HG02588 (cell line): ENCODE results near the gene ZNF385C.

ENCODE experiments used
- ATAC-seq: cut with Tn5 transposase; IDR thresholded peaks from one replicate; pipeline ENCODE4 v1.9.1; 2021; ENCODE audit warnings: mild to moderate bottlenecking, moderate library complexity; ENCODE audit not compliant: unreplicated experiment

ZNF385C gene

DNA sequence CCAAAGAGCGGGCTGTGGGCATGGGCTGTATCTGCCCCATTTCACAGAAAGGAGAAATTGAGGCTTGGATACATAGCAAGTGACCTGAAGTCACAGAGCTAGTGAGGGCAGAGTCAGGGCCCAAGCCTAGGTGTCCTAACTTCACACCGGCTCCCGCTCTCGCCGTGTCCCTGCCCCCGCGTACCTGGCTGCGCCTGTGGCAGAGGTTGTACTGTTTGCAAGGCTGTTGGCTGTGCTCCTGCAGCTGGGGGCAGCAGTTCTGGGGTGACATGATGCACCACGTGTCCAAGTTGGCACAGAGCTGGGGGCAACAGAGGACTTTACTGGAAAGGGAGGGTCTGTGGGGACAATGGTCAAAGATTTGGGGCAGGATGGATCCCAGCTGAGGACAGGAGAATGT lies 10.8 kb upstream of the ZNF385C start:
- no peak for ATAC-seq

DNA sequence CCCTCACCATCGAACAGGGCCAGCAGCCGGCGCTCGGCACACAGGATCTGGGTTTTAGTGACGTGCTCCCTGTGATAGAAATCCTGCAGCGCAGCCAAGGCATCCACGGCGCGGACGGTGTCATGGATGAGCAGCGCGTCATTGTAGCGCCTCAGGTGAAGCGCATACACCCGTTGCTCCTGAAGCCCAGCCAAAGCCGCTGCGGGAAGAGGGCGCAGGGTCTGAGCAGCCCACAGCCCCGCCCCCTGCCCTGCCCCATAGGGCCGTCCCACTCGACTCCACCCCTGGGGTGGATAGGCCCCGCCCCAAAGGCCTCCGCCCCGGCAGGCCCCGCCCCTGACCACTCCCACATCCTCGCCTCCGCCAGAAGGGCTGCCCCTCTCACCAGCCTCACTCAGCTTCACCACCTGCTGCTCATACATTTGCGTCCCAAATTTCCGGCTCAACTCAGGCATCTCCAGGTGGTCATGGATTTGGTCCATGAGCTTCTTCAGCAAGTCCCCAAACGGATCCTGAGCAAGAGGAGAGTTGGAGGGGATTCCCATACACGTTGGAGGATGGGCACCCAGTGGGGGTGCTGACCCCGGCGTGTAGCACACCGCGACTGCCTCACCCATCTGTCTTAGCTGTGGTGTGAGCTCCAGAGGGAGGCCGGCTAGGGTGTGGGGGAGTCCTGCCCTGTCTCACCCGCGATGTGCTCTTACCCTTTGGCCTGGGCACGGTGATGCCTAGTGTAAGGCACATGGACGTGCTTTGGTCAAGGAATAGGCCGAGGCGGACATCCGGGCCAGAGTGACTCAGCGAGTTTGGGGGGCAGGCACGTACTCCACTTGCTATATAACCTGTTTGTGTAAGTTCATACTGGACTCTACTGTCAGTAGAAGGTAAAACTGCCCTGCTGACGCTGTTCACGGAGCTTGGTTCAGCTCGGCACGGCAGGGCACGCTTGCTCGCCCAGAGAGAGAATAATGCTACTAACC lies 9.6 kb upstream of the ZNF385C start:
- ATAC-seq: peak; percentile 65

DNA sequence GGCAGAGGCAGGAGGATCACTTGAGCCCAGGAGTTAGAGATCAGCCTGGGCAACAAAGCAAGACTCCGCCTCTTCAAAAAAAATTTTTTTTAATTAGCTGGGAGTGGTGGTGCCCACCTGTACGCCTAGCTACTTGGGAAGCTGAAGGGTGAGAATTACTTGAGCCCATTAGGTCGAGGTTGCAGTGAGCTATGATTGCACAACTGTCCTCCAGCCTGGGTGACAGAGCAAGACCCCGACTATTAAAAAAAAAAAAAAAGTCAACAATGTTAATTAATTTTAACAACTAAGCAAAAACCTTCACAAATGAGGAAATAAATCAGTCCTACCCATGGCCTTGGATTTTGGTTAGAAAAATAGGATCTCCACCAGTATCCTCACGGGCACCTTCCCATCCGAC lies 8.9 kb upstream of the ZNF385C start:
- no peak for ATAC-seq

DNA sequence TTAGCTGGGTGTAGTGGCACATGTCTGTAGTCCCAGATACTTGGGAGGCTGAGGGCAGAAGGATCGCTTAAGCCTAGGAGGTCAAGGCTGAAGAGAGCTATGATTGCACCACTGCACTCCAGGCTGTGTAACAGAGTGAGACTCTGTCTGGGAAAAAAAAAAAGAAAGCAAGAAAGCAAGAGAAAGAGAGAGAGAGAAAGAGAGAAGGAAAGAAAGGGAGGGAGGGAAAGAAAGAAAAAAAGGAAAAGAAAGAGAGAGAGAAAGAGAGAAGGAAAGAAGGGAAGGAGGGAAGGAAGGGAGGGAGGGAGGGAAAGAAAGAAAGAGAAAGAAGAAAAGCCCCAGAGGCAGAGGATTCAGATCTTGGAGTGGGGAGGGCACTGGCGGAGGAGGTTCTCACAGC lies 7.7 kb upstream of the ZNF385C start:
- ATAC-seq: no peak

DNA sequence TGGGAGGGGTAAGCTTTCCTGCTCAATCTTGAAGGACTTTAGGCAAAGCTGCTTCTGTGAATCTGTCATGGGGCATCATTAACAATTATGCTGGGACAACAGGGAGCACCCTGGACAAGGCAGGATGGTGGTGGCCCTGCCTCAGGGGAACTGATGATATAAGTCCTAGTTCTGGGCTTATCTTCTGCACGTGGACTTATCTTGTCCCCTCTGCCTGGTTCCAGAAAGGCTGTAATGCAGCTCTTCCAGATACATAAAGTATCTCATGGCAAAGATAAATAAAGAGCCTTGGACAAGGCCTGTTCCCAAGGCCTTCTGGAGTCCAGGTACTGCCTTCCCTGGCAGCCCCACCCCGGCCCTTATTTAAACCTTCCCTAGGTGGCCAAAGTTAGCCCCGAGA lies 6.0 kb upstream of the ZNF385C start:
- ATAC-seq: no peak

DNA sequence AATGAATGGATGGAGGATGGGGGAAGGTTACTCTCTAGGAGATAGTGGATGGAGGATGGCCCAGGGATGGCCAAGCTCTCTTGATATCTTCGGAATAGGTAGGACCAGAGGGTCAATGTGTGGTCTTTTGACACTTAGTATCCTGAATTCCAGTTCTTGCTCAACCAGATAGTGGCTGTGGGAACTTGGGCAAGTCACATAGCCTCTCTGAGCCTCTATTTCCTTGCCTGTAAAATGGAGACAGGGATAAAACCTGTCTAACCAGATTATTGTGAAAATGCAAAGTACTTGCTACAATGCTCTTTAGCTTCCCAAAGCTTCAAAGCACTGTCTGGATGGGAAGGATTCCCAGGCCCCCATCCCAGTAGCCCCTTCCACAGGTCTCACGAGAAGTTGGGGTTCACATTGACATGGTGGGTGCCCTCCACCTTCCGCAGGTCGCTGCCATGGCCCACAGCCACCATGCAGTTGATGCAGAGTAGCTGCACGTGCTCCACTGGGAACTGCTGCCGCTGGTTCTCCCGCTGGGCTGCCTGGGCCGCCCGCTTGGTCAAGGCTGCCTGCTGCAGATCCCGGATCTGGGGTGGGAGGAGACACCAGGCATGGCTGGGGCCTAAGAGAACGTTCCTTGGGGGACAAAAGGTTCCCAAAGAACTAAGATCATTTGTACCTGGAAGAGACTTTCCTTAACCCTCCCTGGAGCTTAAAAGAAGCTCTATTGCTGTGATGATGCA lies 5.1 kb upstream of the ZNF385C start:
- no peak for ATAC-seq

DNA sequence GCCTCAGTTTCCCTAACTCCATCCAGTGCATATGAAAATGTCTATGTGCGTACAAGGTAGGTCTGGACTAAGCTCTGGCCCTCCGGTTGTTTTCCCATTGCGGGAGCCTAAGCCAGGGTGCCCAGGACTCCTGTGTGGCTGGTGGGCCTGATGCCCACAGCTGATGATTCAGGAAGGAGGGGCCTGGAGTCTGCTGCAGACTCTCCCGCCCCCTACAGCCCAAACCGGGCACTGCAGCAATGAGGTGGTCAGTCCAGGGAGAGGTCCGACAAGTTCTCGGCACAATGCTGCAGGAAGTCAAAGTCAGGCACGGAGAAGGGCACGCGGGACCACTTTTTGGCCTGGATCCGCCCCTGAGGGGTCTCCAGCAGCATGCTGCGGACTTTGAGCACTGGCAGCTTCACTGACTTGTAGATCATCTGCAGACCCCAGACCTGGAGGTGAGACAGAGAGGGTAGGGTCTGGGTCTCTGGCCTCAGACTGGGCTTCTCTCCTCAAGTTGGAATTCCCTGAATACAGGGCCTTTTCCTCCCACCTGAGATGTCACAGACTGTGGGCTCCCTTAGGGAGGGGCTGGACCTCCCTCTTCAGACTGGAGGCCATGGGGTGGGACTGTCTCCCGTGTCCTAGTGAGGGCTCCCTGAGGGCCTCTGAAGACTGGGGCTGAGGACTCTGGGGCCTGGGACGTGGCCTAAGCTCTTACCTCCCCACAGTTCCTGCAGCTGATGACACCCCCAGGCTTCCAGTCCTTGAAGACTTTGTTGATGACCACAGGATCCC lies 3.4 kb upstream of the ZNF385C start:
- no peak for ATAC-seq

DNA sequence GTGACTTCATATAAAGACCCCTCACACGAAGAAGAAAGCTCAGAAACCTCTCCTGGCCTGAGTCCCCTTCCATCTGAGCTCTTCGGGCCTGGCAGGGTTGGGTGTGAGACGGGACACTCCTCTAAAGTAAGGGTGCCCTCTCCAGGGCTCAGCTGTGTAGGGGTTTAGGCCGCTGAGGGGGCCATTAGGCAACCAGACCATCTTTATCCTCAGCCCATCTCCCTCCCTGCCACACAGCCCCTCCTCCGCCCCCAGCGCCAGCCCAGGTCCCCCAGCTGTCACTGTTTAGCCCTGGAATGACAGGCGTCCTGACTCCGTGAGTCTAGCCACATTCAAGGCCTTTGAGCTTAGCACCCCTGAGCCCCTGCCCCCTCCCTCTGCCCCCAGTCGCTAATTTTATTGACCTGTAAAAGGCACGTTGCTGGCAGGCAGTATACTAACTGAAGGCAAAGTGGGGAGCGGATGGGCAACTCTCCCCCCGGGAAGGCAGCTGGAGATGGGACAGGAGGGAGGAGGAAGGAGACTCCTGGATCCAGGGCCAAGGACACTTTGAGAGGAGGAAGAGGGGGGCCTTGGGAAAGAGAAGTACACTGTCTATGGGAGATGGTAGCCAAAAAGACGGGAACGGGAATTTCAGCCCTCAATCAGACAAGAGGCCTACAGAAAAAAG lies 592 bp upstream of the ZNF385C start:
- no peak for ATAC-seq

DNA sequence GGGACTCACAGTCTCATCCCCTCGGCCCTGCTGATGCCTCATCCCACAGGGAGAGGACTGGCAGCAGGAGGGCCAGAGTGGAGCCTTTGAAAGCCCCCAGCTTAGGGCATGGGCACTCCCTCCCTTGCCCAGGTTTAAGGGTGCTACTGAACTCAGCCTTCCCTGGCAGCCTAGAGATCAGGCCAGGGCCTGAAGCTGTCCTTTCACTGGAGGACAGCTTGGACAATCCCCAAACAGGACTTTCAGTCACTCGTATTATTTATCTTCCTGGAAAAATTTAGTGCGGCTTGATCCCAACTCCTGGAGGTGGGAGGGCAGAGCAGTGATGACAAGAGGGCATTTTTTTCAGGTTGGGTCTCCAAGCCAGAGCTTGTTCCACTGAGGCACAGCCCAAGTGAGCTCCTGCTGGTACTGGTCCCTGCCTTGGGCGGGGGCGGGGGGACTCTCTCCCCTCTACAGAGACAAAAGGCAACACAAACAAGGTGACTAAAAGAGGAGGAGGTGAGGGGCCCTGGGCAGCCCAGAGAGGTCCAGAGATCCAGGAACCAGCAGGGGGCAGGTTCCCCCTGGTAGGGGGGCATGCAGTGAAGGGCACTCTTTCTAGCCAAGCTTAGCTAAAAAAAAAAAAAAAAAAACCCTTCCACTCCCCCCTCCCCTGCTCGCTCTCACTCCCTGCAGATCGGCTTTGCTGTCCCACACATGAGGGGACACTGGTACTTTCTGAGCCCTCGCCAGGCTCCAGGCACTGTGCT lies 1.7 kb downstream of the ZNF385C start:
- no peak for ATAC-seq

DNA sequence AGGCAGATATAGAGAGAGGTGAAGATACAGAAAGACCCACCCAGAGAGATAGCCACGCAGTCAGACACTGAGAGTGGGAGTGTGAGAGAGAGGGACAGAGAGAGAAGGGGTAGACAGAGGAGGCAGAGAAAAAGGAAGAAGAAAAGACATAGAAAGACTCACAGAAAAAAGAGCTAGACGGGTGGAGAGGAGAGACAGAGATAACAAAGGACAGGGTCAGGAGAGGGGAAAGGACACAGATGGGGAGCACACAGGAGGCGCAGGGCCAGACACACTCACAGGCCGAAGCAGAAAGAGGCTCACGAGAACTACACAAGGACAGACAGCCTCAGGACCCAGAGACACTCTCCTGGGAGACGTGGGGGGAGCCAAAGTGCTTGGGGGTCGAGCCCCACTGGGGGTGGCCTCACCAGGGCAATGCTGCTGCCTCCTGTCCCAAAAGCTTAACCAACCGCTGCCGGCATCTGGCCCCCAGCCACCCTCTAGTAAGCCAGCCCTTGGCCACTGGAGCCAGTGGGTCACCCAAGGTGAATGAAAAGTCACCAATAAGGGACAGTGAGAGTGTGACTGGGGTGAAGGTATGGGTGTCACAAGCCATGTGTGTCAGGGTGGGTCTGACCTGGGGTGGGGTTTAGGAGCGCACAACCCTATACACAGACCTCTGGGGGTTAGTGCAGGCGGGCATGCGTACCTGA lies 3.8 kb downstream of the ZNF385C start:
- no peak for ATAC-seq

DNA sequence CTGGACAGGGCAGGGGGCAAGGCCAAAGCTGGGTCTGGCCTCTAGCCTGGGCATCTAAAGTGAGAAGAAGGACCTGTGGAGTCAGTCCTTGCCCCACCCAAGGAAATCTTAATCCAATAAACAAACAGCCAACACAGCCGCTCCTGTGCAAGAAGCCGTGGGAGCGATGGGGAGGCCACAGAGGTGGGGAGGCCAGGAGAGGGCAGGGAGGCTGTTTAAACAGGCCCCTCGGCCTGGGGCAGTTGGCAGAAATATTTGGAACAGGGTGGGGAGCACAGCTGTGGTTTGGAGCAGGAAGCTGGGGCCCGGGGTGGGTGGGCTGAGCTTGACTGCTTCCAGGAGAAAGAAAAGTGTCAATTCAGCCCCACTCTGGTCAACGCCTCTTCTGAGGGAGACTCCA lies 5.3 kb downstream of the ZNF385C start:
- no peak for ATAC-seq

DNA sequence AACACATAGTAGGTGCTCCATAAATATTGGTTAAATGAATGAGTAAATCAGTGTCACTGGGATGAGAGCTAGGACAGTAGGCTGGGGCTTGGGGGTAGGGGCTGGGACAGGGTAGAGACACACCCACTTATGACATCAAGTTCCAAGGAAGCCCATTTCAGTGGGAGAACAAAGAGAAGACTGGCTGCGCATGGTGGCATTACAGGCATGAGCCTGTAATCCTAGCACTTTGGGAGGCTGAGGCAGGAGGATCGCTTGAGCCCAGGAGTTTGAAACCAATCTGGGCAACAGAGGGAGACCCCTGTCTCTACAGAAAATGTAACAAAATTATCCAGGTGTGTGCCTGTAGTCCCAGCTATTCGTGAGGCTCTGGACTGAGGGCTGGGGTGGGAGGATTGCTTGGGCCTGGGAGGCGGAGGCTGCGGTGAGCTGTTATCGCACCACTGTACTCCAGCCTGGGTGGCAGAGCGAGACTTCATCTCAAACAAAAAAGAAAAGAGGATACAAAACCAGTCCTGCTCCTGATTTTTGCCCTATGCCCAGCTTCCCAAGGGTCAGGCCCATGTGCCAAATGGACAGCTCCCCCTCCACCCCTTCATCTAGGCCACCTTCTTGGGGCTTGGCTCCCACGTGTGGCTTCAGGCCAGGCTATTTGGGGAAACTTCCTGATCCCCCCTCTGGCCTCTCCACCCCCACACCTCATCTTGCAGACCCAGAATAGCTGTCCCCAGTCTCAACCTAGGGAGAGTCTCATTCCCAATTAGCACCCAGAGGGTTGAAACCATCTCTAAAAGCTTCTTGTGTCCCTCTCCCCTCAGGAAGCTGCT lies 7.1 kb downstream of the ZNF385C start:
- ATAC-seq: no peak

DNA sequence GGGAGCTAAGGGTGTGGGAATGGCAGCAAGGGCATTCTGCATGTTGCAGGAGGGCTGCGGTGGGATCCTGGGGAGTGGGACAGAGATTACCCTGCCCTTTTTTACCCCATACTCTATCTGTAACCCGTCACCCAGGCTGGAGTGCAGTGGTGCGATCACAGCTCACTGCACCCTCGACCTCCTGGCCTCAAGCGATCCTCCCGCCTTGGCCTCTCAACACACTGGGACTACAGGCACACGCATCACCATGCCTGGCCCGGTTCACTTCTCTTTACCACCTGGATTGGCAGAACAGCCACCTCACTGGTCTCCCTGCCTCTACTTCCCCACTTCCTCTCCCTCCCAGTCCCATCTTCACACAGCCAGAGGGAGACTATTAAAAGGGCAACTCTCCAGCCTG lies 9.5 kb downstream of the ZNF385C start:
- no peak for ATAC-seq

DNA sequence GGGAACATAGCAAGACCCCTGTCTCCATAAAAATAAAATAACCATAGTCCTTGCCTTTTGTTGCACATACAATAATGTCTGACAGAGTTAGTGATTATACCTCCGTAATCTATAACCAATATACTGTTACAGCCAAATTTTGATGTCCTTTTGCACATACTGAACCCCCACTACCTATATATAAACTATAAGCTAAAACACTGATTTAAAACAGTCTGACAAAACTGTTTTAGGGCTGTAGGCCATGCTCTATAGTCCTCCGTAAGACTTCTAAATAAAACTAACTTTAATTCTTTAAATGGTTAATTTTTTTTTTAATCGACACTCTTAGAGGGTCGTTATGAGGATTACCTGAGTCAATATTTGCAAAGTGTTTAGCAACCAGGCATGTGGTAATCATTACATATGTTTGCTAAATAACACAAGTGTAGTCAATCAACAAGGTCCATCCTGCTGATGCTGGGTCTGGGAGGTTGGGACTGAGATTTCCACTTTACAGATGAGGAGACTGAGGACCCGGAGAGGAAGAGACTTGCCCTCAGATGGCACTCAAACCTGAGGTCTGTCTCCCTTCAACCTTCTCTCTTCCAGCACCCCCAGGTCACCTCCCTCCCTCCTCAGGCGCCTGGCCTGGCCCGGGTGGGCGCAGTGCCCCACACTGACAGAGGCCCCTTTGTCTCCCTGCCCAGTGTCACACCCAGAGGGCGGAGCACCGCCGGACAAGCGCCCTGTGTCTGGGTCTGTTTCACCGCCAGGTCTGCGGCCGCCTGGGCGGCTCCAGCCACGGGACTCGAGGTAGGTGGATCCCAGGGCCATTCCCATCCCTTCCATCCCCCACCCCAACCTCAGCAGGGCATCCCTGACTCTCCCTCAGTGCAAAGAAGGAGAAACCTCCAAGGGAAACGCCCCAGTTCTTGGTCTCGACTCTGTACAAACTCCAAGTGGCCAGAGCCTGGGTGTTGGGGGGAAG lies 10.3 kb downstream of the ZNF385C start:
- ATAC-seq: no peak

DNA sequence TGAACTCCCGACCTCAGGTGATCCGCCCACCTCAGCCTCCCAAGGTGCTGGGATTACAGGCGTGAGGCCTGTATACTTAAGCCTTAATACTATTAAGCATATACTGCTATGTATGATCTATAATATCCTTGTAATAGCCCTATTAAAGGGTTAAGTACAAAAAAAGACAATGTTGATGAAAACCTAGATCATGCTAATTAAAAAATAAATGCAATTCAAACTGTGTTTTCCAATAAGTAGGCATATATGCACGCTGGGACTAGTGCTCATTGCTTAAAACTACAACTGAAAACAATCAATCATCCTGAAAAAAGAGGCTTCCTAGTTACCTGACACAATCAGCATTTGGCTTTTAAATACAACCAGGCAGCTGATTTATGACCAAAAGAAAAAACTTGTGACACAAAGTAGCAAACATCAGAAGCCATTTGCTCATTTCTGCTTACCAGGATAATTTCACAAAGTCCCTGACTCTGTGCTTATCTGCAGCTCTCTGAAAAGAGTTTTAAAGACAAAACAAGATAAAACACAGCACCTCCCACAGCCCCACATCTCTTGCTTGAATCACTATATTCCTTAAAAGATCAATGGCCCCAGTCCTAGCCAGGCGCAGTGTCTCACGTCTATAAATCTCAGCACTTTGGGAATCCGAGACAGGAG lies 11.1 kb downstream of the ZNF385C start:
- no peak for ATAC-seq

DNA sequence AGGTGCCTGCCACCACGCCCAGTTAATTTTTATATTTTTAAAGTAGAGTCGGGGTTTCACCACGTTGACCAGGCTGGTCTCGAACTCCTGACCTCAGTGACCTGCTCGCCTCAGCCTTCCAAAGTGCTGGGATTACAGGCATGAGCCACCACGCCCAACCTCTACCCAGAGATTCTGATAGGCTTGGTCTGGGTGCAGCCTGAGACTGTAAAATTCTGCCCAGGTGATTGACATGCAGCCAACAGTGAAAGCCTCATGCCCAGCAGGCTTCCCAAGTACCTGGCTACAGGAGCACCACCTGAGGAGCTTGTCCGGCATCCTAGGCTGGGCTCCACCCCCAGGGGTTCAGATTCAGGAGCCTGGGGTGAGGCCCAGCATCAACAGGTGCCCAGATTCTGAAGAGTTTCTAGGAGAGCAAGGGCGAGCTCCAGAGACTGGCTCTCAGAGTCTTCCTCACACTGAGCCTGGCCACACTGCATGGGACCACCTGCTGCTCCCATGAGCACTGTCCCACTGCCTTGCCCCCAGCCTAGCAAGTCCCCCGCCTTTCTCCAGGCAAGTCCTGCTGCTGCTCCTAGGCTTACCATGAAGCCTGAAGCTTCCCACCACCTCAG lies 16.6 kb downstream of the ZNF385C start:
- no peak for ATAC-seq

DNA sequence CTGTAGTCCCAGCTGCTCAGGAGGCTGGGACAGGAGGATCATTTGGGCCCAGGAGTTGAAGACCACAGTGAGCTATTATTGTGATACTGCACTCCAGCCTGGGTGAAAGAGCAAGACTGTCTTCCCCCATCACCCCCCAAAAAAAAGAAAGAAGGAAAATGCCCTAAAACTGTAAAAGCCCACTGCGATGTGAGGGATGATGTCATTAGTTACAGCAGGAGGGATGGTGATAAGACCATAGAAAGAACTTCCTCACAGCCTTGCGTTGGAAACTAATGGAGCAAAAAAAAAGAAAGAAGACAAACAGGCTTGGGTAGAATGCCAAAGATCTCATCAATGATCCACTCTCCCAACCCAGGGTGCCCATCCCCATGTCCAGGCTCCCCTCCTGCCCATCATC lies 18.7 kb downstream of the ZNF385C start:
- ATAC-seq: no peak
